H9 (cell line): ENCODE measurements around the gene TEX22. TPM values are rescaled to one million over a fixed set of nuclear protein-coding genes. Genes with fewer than 3 reads are reported as not detected.

Experiments
- DNase-seq: peaks from one replicate; pipeline ENCODE4 v3.0.0-alpha.2; 2017
- H2AFZ ChIP-seq: one replicate; pipeline ENCODE4 v1.6.1; 2013; ENCODE audit warnings: mild to moderate bottlenecking, low read length, control low read depth, moderate library complexity
- H2AK5ac ChIP-seq: 2 replicates; pipeline ENCODE4 v1.6.1; 2013; ENCODE audit warnings: low read length, control low read depth, mixed read lengths; ENCODE audit not compliant: insufficient read length
- H2BK120ac ChIP-seq: one replicate; pipeline ENCODE4 v1.6.1; 2013; ENCODE audit warnings: low read depth, mild to moderate bottlenecking, low read length, control low read depth, inconsistent platforms; ENCODE audit not compliant: poor library complexity, severe bottlenecking
- H2BK12ac ChIP-seq: 2 replicates; pipeline ENCODE4 v1.6.1; 2013; ENCODE audit warnings: low read length, control low read depth, mixed read lengths, low read depth; ENCODE audit not compliant: insufficient read length
- H2BK15ac ChIP-seq: 2 replicates; pipeline ENCODE4 v1.6.1; 2013; ENCODE audit warnings: low read depth, low read length, control low read depth
- H2BK20ac ChIP-seq: one replicate; pipeline ENCODE4 v1.6.1; 2013; ENCODE audit warnings: low read depth, mild to moderate bottlenecking, low read length, control low read depth, inconsistent platforms; ENCODE audit not compliant: poor library complexity, severe bottlenecking
- H2BK5ac ChIP-seq: 2 replicates; pipeline ENCODE4 v1.6.1; 2013; ENCODE audit warnings: low read length, control low read depth, mixed read lengths; ENCODE audit not compliant: insufficient read length
- H3K14ac ChIP-seq: 2 replicates; pipeline ENCODE4 v1.6.1; 2013; ENCODE audit warnings: low read length, control low read depth; ENCODE audit not compliant: insufficient read depth
- H3K18ac ChIP-seq: 2 replicates; pipeline ENCODE4 v1.6.1; 2013; ENCODE audit warnings: low read depth, mild to moderate bottlenecking, mixed read lengths, low read length, control low read depth; ENCODE audit not compliant: insufficient read length
- H3K23ac ChIP-seq: 2 replicates; pipeline ENCODE4 v1.6.1; 2013; ENCODE audit warnings: low read length, control low read depth, mixed read lengths, low read depth; ENCODE audit not compliant: insufficient read length
- H3K23me2 ChIP-seq: 2 replicates; pipeline ENCODE4 v1.6.1; 2013; ENCODE audit warnings: low read depth, mild to moderate bottlenecking, mixed read lengths, low read length, control low read depth; ENCODE audit not compliant: insufficient read length, poor library complexity, severe bottlenecking
- H3K27ac ChIP-seq: 2 replicates; pipeline ENCODE4 v1.5.1; 2013; ENCODE audit warnings: low read length, control low read depth, mixed read lengths, low read depth; ENCODE audit not compliant: insufficient read length
- H3K27me3 ChIP-seq: 2 replicates; pipeline ENCODE4 v1.6.1; 2013; ENCODE audit warnings: low read length, control low read depth, inconsistent platforms; ENCODE audit not compliant: insufficient read depth
- H3K4ac ChIP-seq: 2 replicates; pipeline ENCODE4 v1.6.1; 2013; ENCODE audit warnings: low read depth, mild to moderate bottlenecking, control low read depth, inconsistent platforms, low read length, moderate library complexity
- H3K4me1 ChIP-seq: 2 replicates; pipeline ENCODE4 v1.6.1; 2013; ENCODE audit warnings: low read length, control low read depth, inconsistent platforms; ENCODE audit not compliant: insufficient read depth
- H3K4me2 ChIP-seq: 2 replicates; pipeline ENCODE4 v1.6.1; 2013; ENCODE audit warnings: low read length, control low read depth, mixed read lengths; ENCODE audit not compliant: insufficient read length, insufficient read depth
- H3K56ac ChIP-seq: 2 replicates; pipeline ENCODE4 v1.6.1; 2013; ENCODE audit warnings: low read depth, mild to moderate bottlenecking, mixed read lengths, low read length, control low read depth; ENCODE audit not compliant: insufficient read length
- H3K79me1 ChIP-seq: 2 replicates; pipeline ENCODE4 v1.6.1; 2013; ENCODE audit warnings: low read depth, mild to moderate bottlenecking, moderate library complexity, low read length, control low read depth, inconsistent platforms; ENCODE audit not compliant: insufficient read depth, poor library complexity, severe bottlenecking
- H3K79me2 ChIP-seq: 2 replicates; pipeline ENCODE4 v1.6.1; 2013; ENCODE audit warnings: low read length, control low read depth, inconsistent platforms; ENCODE audit not compliant: insufficient read depth
- H3K9ac ChIP-seq: 2 replicates; pipeline ENCODE4 v1.6.1; 2013; ENCODE audit warnings: low read length, control low read depth, mixed read lengths; ENCODE audit not compliant: insufficient read length; ENCODE audit errors: extremely low read depth
- H3K9me3 ChIP-seq: one replicate; pipeline ENCODE4 v1.6.1; 2013; ENCODE audit warnings: low read depth, low read length, inconsistent platforms; ENCODE audit not compliant: control insufficient read depth
- H3T11ph ChIP-seq: one replicate; pipeline ENCODE4 v1.6.1; 2013; ENCODE audit warnings: mild to moderate bottlenecking, low read length, control low read depth, inconsistent platforms
- H4K20me1 ChIP-seq: one replicate; pipeline ENCODE4 v1.6.1; 2013; ENCODE audit not compliant: control insufficient read depth, insufficient read length, insufficient read depth
- H4K5ac ChIP-seq: 2 replicates; pipeline ENCODE4 v1.6.1; 2013; ENCODE audit warnings: low read depth, mild to moderate bottlenecking, mixed read lengths, low read length, control low read depth; ENCODE audit not compliant: insufficient read length
- H4K8ac ChIP-seq: replicated peaks from 2 replicates; pipeline ENCODE4 v1.6.1; 2013; ENCODE audit warnings: low read length, control low read depth, mixed read lengths, low read depth; ENCODE audit not compliant: insufficient read length
- H4K91ac ChIP-seq: 2 replicates; pipeline ENCODE4 v1.6.1; 2013; ENCODE audit warnings: low read depth, mild to moderate bottlenecking, moderate library complexity, mixed read lengths, low read length, control low read depth; ENCODE audit not compliant: insufficient read length
- H3K27ac Mint-ChIP-seq, 3 experiments: 2 replicates in 2 of 3; 3 replicates in 1 of 3; pipeline ENCODE4 v1.8.0; 2020 to 2021; ENCODE audit warnings: mixed read lengths in 3 of 3, mild to moderate bottlenecking in 1 of 3, moderate library complexity in 1 of 3
- H3K27me3 Mint-ChIP-seq: 2 replicates; pipeline ENCODE4 v1.8.0; 2021; ENCODE audit warnings: low read depth, mild to moderate bottlenecking, moderate library complexity, mixed read lengths
- H3K36me3 Mint-ChIP-seq, 3 experiments: 2 replicates in 2 of 3; 3 replicates in 1 of 3; pipeline ENCODE4 v1.8.0; 2020 to 2021; ENCODE audit warnings: low read depth in 3 of 3, mixed read lengths in 3 of 3; ENCODE audit not compliant: insufficient read depth in 1 of 3
- H3K4me1 Mint-ChIP-seq, 2 experiments: 2 replicates each; pipeline ENCODE4 v1.8.0; 2020; ENCODE audit warnings: mixed read lengths in 2 of 2
- H3K4me3 Mint-ChIP-seq, 2 experiments: 2 replicates in 1 of 2; 3 replicates in 1 of 2; pipeline ENCODE4 v1.8.0; 2020 to 2021; ENCODE audit warnings: mild to moderate bottlenecking in 2 of 2, mixed read lengths in 2 of 2, moderate library complexity in 1 of 2
- H3K9me3 Mint-ChIP-seq, 2 experiments: 2 replicates in 1 of 2; 3 replicates in 1 of 2; pipeline ENCODE4 v1.8.0; 2020; ENCODE audit warnings: mild to moderate bottlenecking in 2 of 2, mixed read lengths in 2 of 2, moderate library complexity in 1 of 2
- WGBS: extraction: QIAGEN DNeasy Blood & Tissue Kit; methylation state at CpG from one replicate; pipeline ENCODE4 v1.1.7; 2013; ENCODE audit warnings: missing lambda C conversion rate, low lambda C conversion rate, mixed read lengths; ENCODE audit not compliant: insufficient read length; ENCODE audit errors: extremely low coverage; 5-methylcytosine and 5-hydroxymethylcytosine counted together
- total RNA-seq: library from RNA; stranded (reverse); gene quantifications from 2 replicates; pipeline ENCODE4 v1.2.1, GENCODE V29; 2021
- TF ChIP-seq, protein P1 (sequence below): fragments of 200-600 bp; sonication (generic); conservative IDR thresholded peaks from 3 replicates; pipeline ENCODE4 v1.8.0; 2021; ENCODE audit warnings: antibody characterized with exemption, mild to moderate bottlenecking

Gene TEX22
- total RNA-seq, 1 experiment from 2014 or later = 0.83 TPM

DNA sequence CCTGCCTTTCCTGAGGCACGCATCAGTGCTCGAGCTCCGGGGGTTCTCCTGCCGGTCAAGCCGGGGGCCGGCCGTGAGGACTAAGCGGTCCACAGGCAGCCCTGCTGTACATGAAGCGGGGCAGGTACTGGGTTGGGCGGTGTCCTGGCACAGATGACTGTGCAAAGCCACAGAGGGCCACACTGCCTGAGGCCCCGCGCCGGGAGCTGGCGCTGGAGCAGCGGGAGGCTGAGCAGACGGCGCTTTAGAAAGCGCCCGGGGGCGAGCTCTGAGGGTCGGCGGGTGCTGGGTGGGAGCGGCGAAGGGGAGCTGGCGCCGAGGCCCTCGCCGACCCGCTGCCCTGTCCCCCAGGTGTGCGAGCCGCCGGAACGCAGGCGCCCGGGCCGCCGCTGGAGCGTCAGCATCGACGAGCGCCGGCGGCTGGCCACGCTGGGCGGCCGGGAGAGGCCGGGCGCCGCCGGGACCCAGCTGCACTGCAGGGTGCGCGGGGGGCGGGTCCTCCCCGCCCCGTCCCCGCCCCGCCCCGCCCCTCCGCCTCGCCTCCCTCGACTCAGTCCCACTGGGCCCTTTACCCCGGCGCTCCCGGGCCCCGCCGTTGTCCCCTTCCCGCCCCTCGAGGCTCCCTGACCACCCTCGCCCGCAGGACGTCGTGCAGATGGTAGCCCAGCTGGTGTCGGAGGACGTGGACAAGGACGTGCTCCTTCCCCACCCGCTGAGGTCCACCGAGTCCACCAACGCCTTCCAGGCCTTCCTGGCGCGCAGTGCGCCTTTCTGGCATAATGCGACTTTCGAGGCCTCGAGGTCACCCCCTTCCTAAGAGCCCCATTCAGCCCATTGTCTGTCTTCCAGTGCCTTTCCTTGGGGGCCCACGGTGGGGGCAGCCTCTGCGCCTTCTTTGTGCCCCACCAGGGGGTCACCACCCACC, 12.9 kb downstream of the TEX22 start:
- no peak overlapping the region for H3K27ac Mint-ChIP-seq

More for the DNA sequence above, 12.9 kb downstream of the TEX22 start:
- Histone ChIP-seq H4K20me1 (peaks cover 3% of the 10 kb centered on the region), H3K27ac (no peak overlapping the region), H2BK12ac (no peak overlapping the region), H3K27me3 (peaks cover 12% of the 10 kb centered on the region), H4K5ac (no peak overlapping the region), H3K18ac (peak overlapping the region; percentile 32), H3K79me2 (no peaks in the 10 kb centered on the region), H4K91ac (no peak overlapping the region), H3K14ac (peak overlapping the region; percentile 66; the same call in 1 of the 2 replicates), H3K56ac (no peak overlapping the region), H3K9me3 (no peaks in the 10 kb centered on the region), H3T11ph (no peak overlapping the region), H3K4me2 (peak overlapping the region; percentile 34), H3K4ac (no peak overlapping the region), H3K4me1 (no peaks in the 10 kb centered on the region), H3K9ac (no peak overlapping the region), H3K23ac (no peak overlapping the region), H2BK20ac (no peak overlapping the region), H4K8ac (no peak overlapping the region), H2AFZ (no peak overlapping the region), H2AK5ac (no peak overlapping the region), H2BK120ac (no peak overlapping the region), H2BK5ac (no peak overlapping the region), H3K79me1 (no peaks in the 10 kb centered on the region), H3K23me2 (peaks cover 8% of the 10 kb centered on the region), H2BK15ac (no peak overlapping the region)
- DNase-seq = peak; percentile 65
- TF ChIP-seq, protein P1, sequence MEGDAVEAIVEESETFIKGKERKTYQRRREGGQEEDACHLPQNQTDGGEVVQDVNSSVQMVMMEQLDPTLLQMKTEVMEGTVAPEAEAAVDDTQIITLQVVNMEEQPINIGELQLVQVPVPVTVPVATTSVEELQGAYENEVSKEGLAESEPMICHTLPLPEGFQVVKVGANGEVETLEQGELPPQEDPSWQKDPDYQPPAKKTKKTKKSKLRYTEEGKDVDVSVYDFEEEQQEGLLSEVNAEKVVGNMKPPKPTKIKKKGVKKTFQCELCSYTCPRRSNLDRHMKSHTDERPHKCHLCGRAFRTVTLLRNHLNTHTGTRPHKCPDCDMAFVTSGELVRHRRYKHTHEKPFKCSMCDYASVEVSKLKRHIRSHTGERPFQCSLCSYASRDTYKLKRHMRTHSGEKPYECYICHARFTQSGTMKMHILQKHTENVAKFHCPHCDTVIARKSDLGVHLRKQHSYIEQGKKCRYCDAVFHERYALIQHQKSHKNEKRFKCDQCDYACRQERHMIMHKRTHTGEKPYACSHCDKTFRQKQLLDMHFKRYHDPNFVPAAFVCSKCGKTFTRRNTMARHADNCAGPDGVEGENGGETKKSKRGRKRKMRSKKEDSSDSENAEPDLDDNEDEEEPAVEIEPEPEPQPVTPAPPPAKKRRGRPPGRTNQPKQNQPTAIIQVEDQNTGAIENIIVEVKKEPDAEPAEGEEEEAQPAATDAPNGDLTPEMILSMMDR = no peak
- Mint-ChIP-seq H3K36me3 (peaks cover 0 to 3% (median 0%) of the 10 kb centered on the region in 3 experiments; a peak in 2 of 7 replicates), H3K27me3 (peaks cover 88% of the 10 kb centered on the region), H3K9me3 (peaks cover 0 to 6% of the 10 kb centered on the region in 2 experiments; a peak in 1 of 5 replicates), H3K4me1 (peaks cover 6 to 25% of the 10 kb centered on the region in 2 experiments; a peak in 3 of 4 replicates), H3K4me3 (peak overlapping the region; percentile 46 to 60; a peak in 4 of 5 replicates)
- WGBS = no CpG with 5 or more reads among the region's 86 CpGs
